CD14-positive monocyte (primary cell): ENCODE results near the gene RUNDC1. TPM values are rescaled to one million over a fixed set of nuclear protein-coding genes. Genes with fewer than 3 reads are reported as not detected.
A peak's percentile ranks its signal among the peaks of the same experiment; 100 is the strongest.

ENCODE experiments used
- DNase-seq, 3 donors: peaks; one replicate each; pipeline ENCODE4 v3.0.0-alpha.2; 2011 to 2022
- H2AFZ ChIP-seq: 2 replicates; pipeline ENCODE4 v1.6.0; 2012; ENCODE audit warnings: mild to moderate bottlenecking, low read depth, low read length, inconsistent platforms; ENCODE audit not compliant: insufficient read depth, poor library complexity, severe bottlenecking
- H3K27ac ChIP-seq, 2 donors: 1 replicate in 1 of 2; 2 replicates in 1 of 2; pipeline ENCODE4 v1.5.1; 2012 to 2013; ENCODE audit warnings: low read length in 2 of 2, control low read depth in 1 of 2, inconsistent platforms in 1 of 2, low read depth in 1 of 2, mild to moderate bottlenecking in 1 of 2
- H3K27me3 ChIP-seq, 2 donors: one replicate each; pipeline versions ENCODE4 v1.6.0 to v1.6.1; 2011 to 2013; ENCODE audit warnings: low read length in 2 of 2; ENCODE audit not compliant: control insufficient read depth in 2 of 2, insufficient read depth in 2 of 2
- H3K36me3 ChIP-seq, 2 donors: replicated peaks in 1 of 2; 1 replicate in 1 of 2; 2 replicates in 1 of 2; pipeline versions ENCODE4 v1.5.1 to v1.6.1; 2012 to 2013; ENCODE audit warnings: low read length in 2 of 2, control low read depth in 1 of 2, inconsistent platforms in 1 of 2, mild to moderate bottlenecking in 1 of 2; ENCODE audit not compliant: insufficient read depth in 2 of 2, control insufficient read depth in 1 of 2
- H3K4me1 ChIP-seq, 2 donors: 1 replicate in 1 of 2; 2 replicates in 1 of 2; pipeline versions ENCODE4 v1.5.1 to v1.6.1; 2012 to 2013; ENCODE audit warnings: low read length in 2 of 2, control low read depth in 1 of 2, inconsistent platforms in 1 of 2, mild to moderate bottlenecking in 1 of 2, moderate library complexity in 1 of 2; ENCODE audit not compliant: insufficient read depth in 2 of 2, control insufficient read depth in 1 of 2
- H3K4me2 ChIP-seq: replicated peaks from 2 replicates; pipeline ENCODE3; 2012; ENCODE audit warnings: low read length, moderate library complexity, mild to moderate bottlenecking; ENCODE audit not compliant: poor library complexity, severe bottlenecking; ENCODE audit errors: extremely low read depth
- H3K4me3 ChIP-seq, 3 experiments: fragments of 200-600 bp in 1 of 3; sonication (generic) in 1 of 3; replicated peaks in 1 of 3; 1 replicate in 2 of 3; 2 replicates in 1 of 3; pipeline ENCODE4 v1.5.1; 2011 to 2013; ENCODE audit warnings: low read length in 3 of 3, mild to moderate bottlenecking in 3 of 3, control low read depth in 2 of 3, low read depth in 2 of 3, inconsistent platforms in 1 of 3, moderate library complexity in 1 of 3
- H3K79me2 ChIP-seq: 2 replicates; pipeline ENCODE4 v1.6.0; 2012; ENCODE audit warnings: mild to moderate bottlenecking, control low read depth, inconsistent platforms, low read length, moderate library complexity; ENCODE audit not compliant: insufficient read depth
- H3K9ac ChIP-seq: 2 replicates; pipeline ENCODE4 v1.6.0; 2017; ENCODE audit warnings: low read length, mild to moderate bottlenecking; ENCODE audit not compliant: insufficient read depth, poor library complexity, severe bottlenecking
- H3K9me3 ChIP-seq, 2 donors: replicated peaks in 1 of 2; 1 replicate in 1 of 2; 2 replicates in 1 of 2; pipeline versions ENCODE4 v1.5.1 to v1.6.1; 2012 to 2013; ENCODE audit warnings: low read length in 2 of 2, control low read depth in 1 of 2; ENCODE audit not compliant: control insufficient read depth in 1 of 2, insufficient read depth in 1 of 2
- H4K20me1 ChIP-seq: 2 replicates; pipeline ENCODE4 v1.6.0; 2012; ENCODE audit warnings: mild to moderate bottlenecking, low read length, control low read depth, moderate library complexity; ENCODE audit not compliant: insufficient read depth
- H3K27ac Mint-ChIP-seq, 7 donors: one replicate each; pipeline ENCODE4 v1.8.0; 2020; ENCODE audit warnings: mild to moderate bottlenecking in 7 of 7, mixed read lengths in 7 of 7, moderate library complexity in 6 of 7, inconsistent platforms in 2 of 7
- H3K27me3 Mint-ChIP-seq, 3 donors: one replicate each; pipeline ENCODE4 v1.8.0; 2021 to 2022; ENCODE audit warnings: low read depth in 3 of 3, mild to moderate bottlenecking in 3 of 3, mixed read lengths in 3 of 3, moderate library complexity in 3 of 3, inconsistent platforms in 1 of 3
- H3K36me3 Mint-ChIP-seq, 2 donors: one replicate each; pipeline ENCODE4 v1.8.0; 2020; ENCODE audit warnings: mixed read lengths in 2 of 2, inconsistent platforms in 1 of 2, mild to moderate bottlenecking in 1 of 2
- H3K4me1 Mint-ChIP-seq: one replicate; pipeline ENCODE4 v1.8.0; 2020; ENCODE audit warnings: mild to moderate bottlenecking, mixed read lengths
- H3K4me3 Mint-ChIP-seq, 2 donors: one replicate each; pipeline ENCODE4 v1.8.0; 2020; ENCODE audit warnings: mild to moderate bottlenecking in 2 of 2, mixed read lengths in 2 of 2, moderate library complexity in 1 of 2
- H3K9me3 Mint-ChIP-seq, 7 donors: one replicate each; pipeline ENCODE4 v1.8.0; 2020 to 2022; ENCODE audit warnings: mixed read lengths in 7 of 7, mild to moderate bottlenecking in 6 of 7, moderate library complexity in 6 of 7, inconsistent platforms in 2 of 7
- WGBS: methylation state at CpG from one replicate; pipeline ENCODE4 v1.1.5; 2013; ENCODE audit warnings: missing lambda C conversion rate; ENCODE audit not compliant: insufficient coverage; 5-methylcytosine and 5-hydroxymethylcytosine counted together
- intact Hi-C, 2 donors: fragments of 100-400 bp; cut with micrococcal nuclease; formaldehyde crosslinking; loops; one replicate each; pipeline versions ENCODE4 v1.15.0 to v1.15.1; 2023
- polyA plus RNA-seq, 3 donors: library from polyadenylated mRNA; depleted of rRNA in 1 of 3; unstranded in 2 of 3; stranded (reverse) in 1 of 3; fragments of 300-500 nt in 2 of 3; fragments of >200 nt in 1 of 3; fragmentation: Illumina TruSeq in 2 of 3; gene quantifications; 1 replicate in 2 of 3; 2 replicates in 1 of 3; pipeline ENCODE4 v1.2.3, GENCODE V29; 2012 to 2021
- TF ChIP-seq, protein P1 (sequence below): fragments of 200-600 bp; IDR thresholded peaks from one replicate; pipeline ENCODE4 v1.8.0; 2022; ENCODE audit warnings: antibody characterized with exemption, mild to moderate bottlenecking

Gene RUNDC1
- polyA plus RNA-seq, 3 donors, result 7.5 to 10.3 (median 9.9) TPM

- peaks cover 14% of the 10 kb centered on the region for H3K4me1 Mint-ChIP-seq
- H3K9me3 Mint-ChIP-seq, result no peaks in the 10 kb centered on the region
- Histone ChIP-seq H3K79me2 (no peaks in the 10 kb centered on the region), H3K4me1 (peaks cover 0 to 10% of the 10 kb centered on the region in 2 donors), H3K27ac (no peak overlapping the region), H3K9me3 (no peaks in the 10 kb centered on the region), H2AFZ (no peak overlapping the region), H4K20me1 (no peaks in the 10 kb centered on the region), H3K9ac (no peak overlapping the region), H3K4me2 (no peak overlapping the region), H3K27me3 (no peaks in the 10 kb centered on the region), H3K36me3 (no peaks in the 10 kb centered on the region), H3K4me3 (no peak overlapping the region)
- no peak for DNase-seq
- H3K36me3 Mint-ChIP-seq, result no peaks in the 10 kb centered on the region
- H3K27me3 Mint-ChIP-seq, result peaks cover 0 to 5% (median 2%) of the 10 kb centered on the region in 3 donors
- no CpG with 5 or more reads among the region's 3 CpGs for WGBS
- TF ChIP-seq, protein P1, sequence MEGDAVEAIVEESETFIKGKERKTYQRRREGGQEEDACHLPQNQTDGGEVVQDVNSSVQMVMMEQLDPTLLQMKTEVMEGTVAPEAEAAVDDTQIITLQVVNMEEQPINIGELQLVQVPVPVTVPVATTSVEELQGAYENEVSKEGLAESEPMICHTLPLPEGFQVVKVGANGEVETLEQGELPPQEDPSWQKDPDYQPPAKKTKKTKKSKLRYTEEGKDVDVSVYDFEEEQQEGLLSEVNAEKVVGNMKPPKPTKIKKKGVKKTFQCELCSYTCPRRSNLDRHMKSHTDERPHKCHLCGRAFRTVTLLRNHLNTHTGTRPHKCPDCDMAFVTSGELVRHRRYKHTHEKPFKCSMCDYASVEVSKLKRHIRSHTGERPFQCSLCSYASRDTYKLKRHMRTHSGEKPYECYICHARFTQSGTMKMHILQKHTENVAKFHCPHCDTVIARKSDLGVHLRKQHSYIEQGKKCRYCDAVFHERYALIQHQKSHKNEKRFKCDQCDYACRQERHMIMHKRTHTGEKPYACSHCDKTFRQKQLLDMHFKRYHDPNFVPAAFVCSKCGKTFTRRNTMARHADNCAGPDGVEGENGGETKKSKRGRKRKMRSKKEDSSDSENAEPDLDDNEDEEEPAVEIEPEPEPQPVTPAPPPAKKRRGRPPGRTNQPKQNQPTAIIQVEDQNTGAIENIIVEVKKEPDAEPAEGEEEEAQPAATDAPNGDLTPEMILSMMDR, result no peak
- intact Hi-C loops, result no loop called here
- no peak overlapping the region for H3K4me3 Mint-ChIP-seq
- H3K27ac Mint-ChIP-seq, result peak overlapping the region in 1 of 7 donors; percentile 41
Observed at GRCh38 chr17:43031666-43032065, 51.3 kb downstream of the RUNDC1 start.

DNA sequence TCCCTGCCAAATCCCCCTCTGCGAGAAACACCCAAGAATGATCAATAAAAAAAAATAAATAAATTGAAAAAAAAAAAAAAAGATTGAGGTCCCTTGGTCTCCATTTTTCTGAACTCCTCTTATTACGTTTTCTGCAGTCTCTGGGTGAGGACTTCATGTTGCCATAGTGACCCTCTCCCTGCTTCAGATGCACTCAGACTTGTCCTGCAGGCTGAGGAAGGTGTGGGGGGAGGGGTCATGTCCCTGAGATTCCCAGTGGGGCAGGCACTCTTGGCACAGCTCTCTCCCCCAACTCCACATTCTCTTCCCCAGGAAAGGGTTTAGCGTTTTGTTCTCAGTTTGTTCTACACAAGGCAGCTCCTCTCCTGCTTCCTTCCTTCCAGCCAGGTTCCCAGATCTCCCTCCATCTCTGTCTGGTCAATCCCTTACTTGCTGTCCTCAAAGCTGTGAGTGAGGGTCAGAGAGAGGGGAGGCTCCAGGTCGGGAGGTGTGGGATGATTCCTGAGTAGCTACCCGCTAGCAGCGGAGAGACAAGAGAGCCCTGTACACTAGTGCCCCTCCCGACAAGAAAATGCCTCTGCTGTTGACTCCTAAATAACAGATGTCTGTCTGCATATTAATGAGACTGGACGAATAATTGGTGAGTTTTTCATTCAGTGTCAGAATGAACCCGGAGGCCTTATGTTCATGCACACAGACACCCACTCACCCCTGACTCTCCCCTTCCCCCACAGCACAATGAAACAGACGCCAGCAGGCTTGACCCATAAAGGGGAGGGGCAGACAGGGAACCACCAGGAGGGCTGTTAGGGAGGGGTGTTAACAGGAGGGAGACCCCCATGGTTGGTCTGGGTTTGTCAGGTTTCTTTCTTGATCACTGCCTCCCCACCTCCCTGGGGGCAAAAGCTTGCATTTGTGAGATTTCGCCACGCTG lies 53.9 kb downstream of the RUNDC1 start:
- Histone ChIP-seq H3K4me1 (peaks cover 0 to 9% of the 10 kb centered on the region in 2 donors), H3K9me3 (no peaks in the 10 kb centered on the region), H3K27ac (no peak overlapping the region), H3K9ac (no peak overlapping the region), H3K36me3 (no peaks in the 10 kb centered on the region), H3K4me2 (no peak overlapping the region), H3K79me2 (no peaks in the 10 kb centered on the region), H3K27me3 (no peaks in the 10 kb centered on the region), H3K4me3 (no peak overlapping the region), H2AFZ (no peak overlapping the region), H4K20me1 (no peaks in the 10 kb centered on the region)
- no peak for DNase-seq
- Mint-ChIP-seq H3K9me3 (no peaks in the 10 kb centered on the region), H3K27me3 (peaks cover 0 to 2% (median 0%) of the 10 kb centered on the region in 3 donors), H3K4me3 (no peak overlapping the region), H3K36me3 (no peaks in the 10 kb centered on the region), H3K4me1 (peaks cover 11% of the 10 kb centered on the region), H3K27ac (peak overlapping the region in 1 of 7 donors; percentile 56)
- TF ChIP-seq, protein P1, result no peak
- 89% methylated on average over 6 of the region's 12 CpGs for WGBS
- intact Hi-C loops, result no loop called here
